Parathyroid adenoma (tissue), 2 donors: ENCODE data around the gene DDR1.
A peak's percentile ranks its signal among the peaks of the same experiment; 100 is the strongest.

ENCODE experiments used
- H2AFZ ChIP-seq: fragments of 300-600 bp; sonication (generic); one replicate; pipeline ENCODE4 v1.7.0; 2017; ENCODE audit warnings: antibody characterized with exemption, mild to moderate bottlenecking
- H3K27ac ChIP-seq: fragments of 300-600 bp; sonication (generic); one replicate; pipeline ENCODE4 v1.7.0; 2017
- H3K27me3 ChIP-seq: fragments of 300-600 bp; sonication (generic); one replicate; pipeline ENCODE4 v1.7.0; 2017; ENCODE audit warnings: low read length; ENCODE audit not compliant: control insufficient read depth, insufficient read depth
- H3K36me3 ChIP-seq: fragments of 300-600 bp; sonication (generic); one replicate; pipeline ENCODE4 v1.7.0; 2017; ENCODE audit warnings: low read length; ENCODE audit not compliant: control insufficient read depth, insufficient read depth
- H3K4me1 ChIP-seq: fragments of 300-600 bp; sonication (generic); one replicate; pipeline ENCODE4 v1.7.0; 2017; ENCODE audit warnings: control low read depth
- H3K4me2 ChIP-seq: fragments of 300-600 bp; sonication (generic); one replicate; pipeline ENCODE4 v1.7.0; 2017; ENCODE audit warnings: low read length
- H3K4me3 ChIP-seq: fragments of 300-600 bp; sonication (generic); one replicate; pipeline ENCODE4 v1.7.0; 2017; ENCODE audit warnings: low read depth, low read length
- H3K79me2 ChIP-seq: fragments of 300-600 bp; sonication (generic); one replicate; pipeline ENCODE4 v1.7.0; 2017; ENCODE audit warnings: control low read depth
- H3K9ac ChIP-seq: fragments of 300-600 bp; sonication (generic); one replicate; pipeline ENCODE4 v1.7.0; 2017; ENCODE audit warnings: mild to moderate bottlenecking
- H3K9me3 ChIP-seq: fragments of 300-600 bp; sonication (generic); one replicate; pipeline ENCODE4 v1.7.0; 2017; ENCODE audit warnings: low read length; ENCODE audit not compliant: control insufficient read depth
- TF ChIP-seq, protein P1 (sequence below): fragments of 300-600 bp; sonication (generic); IDR thresholded peaks from one replicate; pipeline ENCODE4 v1.7.0; 2017; ENCODE audit warnings: antibody characterized with exemption, mild to moderate bottlenecking
- donor health status: primary hyperparathyroidism.

The DDR1 gene

DNA sequence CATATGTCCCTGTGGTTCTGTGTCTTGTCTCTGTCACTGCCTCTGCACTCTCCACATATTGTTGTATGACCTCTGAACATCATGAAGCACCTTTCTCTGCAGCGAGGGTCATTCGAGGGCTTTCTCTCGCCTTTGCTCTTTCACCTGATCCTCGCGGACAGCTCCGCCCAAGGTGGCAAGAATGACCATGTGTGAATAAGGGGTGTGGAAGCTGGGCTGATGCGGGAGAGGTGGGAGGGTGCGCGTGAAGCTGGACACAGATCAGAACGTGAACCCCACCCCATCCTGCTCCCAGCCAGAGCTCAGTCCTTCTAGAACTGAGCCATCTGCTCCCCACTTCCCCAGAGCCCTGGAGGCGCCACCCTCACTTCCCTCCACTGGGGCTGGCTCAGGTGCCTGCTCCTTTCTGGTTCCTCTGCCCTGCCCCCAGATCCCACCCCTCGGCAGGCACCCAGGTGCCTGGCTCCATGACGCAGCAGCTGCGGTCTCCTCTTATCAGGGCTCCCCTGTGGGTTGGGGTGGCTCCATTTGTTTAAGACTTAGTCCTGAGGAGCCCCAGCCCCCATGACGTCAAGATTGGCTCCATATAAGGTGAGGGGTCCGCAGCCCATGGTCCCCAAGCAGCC, 56.2 kb downstream of the DDR1 start, which contains the start of gene MUCL3:
MUCL3 (plus strand) TSS at position 613 of the 626 bp plus-strand sequence. CDS start 27 bp downstream, outside the sequence.
- Histone ChIP-seq H3K4me2 (no peak within 1 kb of the TSS), H3K27ac (no peak within 1 kb of the TSS), H3K27me3 (no peaks in the 10 kb centered on the region), H3K9ac (no peak within 1 kb of the TSS), H3K79me2 (no peaks in the 10 kb centered on the region), H3K4me1 (peaks cover 4% of the 10 kb centered on the region), H3K9me3 (no peaks in the 10 kb centered on the region), H2AFZ (no peak within 1 kb of the TSS), H3K36me3 (no peaks in the 10 kb centered on the region), H3K4me3 (no peak within 1 kb of the TSS)
- TF ChIP-seq, protein P1, sequence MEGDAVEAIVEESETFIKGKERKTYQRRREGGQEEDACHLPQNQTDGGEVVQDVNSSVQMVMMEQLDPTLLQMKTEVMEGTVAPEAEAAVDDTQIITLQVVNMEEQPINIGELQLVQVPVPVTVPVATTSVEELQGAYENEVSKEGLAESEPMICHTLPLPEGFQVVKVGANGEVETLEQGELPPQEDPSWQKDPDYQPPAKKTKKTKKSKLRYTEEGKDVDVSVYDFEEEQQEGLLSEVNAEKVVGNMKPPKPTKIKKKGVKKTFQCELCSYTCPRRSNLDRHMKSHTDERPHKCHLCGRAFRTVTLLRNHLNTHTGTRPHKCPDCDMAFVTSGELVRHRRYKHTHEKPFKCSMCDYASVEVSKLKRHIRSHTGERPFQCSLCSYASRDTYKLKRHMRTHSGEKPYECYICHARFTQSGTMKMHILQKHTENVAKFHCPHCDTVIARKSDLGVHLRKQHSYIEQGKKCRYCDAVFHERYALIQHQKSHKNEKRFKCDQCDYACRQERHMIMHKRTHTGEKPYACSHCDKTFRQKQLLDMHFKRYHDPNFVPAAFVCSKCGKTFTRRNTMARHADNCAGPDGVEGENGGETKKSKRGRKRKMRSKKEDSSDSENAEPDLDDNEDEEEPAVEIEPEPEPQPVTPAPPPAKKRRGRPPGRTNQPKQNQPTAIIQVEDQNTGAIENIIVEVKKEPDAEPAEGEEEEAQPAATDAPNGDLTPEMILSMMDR: no peak

DNA sequence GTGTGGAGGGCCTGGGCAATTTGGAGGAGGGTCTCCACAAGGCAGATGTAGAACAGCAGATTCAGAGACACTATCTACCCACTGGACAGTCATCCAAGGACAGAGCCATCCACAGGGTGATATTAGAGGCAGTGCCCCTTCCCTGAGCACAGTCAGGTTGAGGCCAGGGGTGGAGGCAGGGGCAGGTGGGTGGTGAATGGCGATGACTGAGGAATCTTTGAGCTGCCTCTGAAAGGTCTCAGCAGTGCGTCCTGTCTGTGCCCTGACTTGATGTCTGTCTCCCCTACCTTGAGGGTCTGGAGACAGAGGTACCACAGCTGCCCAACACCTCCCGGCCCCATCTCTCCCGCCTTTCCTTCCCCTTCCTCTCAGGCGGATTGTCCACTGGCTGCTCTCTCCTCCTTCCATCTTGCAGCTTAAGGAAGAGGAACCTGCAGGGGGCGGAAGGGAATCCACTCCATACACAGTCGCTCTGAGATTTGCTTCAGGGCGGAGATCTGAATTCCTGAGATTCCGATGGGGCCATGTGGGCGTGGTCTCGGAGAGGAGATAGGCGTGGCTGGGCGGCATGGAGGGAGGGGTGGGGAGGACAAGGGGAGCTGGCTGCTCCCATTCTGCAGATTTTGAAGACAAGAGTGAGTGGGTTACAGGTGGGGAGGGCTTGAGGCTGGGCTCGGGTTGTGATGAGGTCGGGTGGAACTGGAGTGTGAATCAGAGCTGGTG, 58.2 kb downstream of the DDR1 start:
- Histone ChIP-seq H3K4me1 (peaks cover 4% of the 10 kb centered on the region), H3K4me3 (no peak overlapping the region), H3K36me3 (no peaks in the 10 kb centered on the region), H2AFZ (no peak overlapping the region), H3K4me2 (no peak overlapping the region), H3K79me2 (no peaks in the 10 kb centered on the region), H3K9me3 (no peaks in the 10 kb centered on the region), H3K27me3 (no peaks in the 10 kb centered on the region), H3K9ac (no peak overlapping the region), H3K27ac (no peak overlapping the region)
- TF ChIP-seq, protein P1: peak; percentile 59

DNA sequence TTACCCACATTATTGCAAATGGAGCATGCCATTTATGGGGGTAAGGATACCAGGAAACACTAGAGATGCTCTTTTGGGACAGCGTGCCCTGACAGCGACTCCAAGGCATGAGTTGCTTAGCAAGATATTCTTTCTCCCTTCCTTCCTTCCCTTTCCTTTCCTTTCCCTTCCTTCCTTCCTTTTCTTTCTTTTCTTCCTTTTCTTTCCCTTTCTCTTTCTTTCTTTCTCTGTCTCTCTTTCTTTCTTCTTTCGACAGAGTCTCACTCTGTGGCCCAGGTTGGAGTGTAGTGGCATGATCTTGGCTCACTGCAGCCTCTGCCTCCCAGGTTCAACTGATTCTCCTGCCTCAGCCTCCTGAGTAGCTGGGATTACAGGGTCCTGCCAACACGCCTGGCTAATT, 59.7 kb downstream of the DDR1 start:
- no peaks in the 10 kb centered on the region for H3K36me3 ChIP-seq
- H3K27ac ChIP-seq: no peak overlapping the region
- H3K79me2 ChIP-seq: no peaks in the 10 kb centered on the region
- no peak overlapping the region for H3K9ac ChIP-seq
- no peak overlapping the region for H3K4me2 ChIP-seq
- no peak overlapping the region for H3K4me3 ChIP-seq
- H3K4me1 ChIP-seq: peaks cover 4% of the 10 kb centered on the region
- no peak overlapping the region for H2AFZ ChIP-seq
- no peaks in the 10 kb centered on the region for H3K27me3 ChIP-seq
- no peaks in the 10 kb centered on the region for H3K9me3 ChIP-seq
- TF ChIP-seq, protein P1: no peak

DNA sequence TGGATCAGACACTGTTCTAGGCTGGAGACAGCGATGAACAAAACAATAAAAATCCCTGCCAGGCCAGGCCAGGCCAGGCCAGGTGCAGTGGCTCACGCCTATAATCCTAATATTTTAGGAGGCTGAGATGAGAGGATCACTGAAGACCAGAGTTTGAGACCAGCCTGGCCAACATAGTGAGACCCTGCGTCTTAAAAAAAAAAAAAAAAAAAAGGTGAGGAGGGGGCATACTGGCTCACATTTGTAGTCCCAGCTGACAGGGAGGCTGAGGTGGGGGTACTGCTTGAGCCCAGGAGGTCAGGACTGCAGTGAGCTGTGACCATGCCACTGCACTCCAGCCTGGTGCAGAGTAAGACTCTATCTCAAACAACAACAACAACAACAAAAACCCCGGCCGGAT, 61.0 kb downstream of the DDR1 start:
- Histone ChIP-seq H3K36me3 (no peaks in the 10 kb centered on the region), H3K4me3 (no peak overlapping the region), H3K27ac (no peak overlapping the region), H3K9ac (no peak overlapping the region), H3K4me1 (peaks cover 4% of the 10 kb centered on the region), H3K79me2 (no peaks in the 10 kb centered on the region), H3K27me3 (no peaks in the 10 kb centered on the region), H3K4me2 (no peak overlapping the region), H2AFZ (no peak overlapping the region), H3K9me3 (no peaks in the 10 kb centered on the region)
- TF ChIP-seq, protein P1: no peak
